Keratinocyte (primary cell): ENCODE measurements around the gene PLEKHH1. TPM values are rescaled to one million over a fixed set of nuclear protein-coding genes. Genes with fewer than 3 reads are reported as not detected.

Experiments
- DNase-seq: peaks from one replicate; pipeline ENCODE4 v3.0.0-alpha.2; 2011; ENCODE audit warnings: low read depth, missing footprints, low spot score
- FAIRE-seq: peaks from 2 replicates; lab custom pipeline; 2011; peaks lifted over from hg19 to GRCh38; lab: Jason Lieb, UNC
- H2AFZ ChIP-seq: 2 replicates; pipeline ENCODE4 v1.6.0; 2012; ENCODE audit warnings: low read length, control low read depth, inconsistent platforms; ENCODE audit not compliant: control insufficient read depth
- H3K27ac ChIP-seq: 2 replicates; pipeline ENCODE4 v1.5.1; 2011; ENCODE audit warnings: low read length; ENCODE audit not compliant: control insufficient read depth, insufficient read depth
- H3K27me3 ChIP-seq: 3 replicates; pipeline ENCODE4 v1.6.0; 2011; ENCODE audit warnings: low read length; ENCODE audit not compliant: control insufficient read depth, insufficient read depth; ENCODE audit errors: extremely low read depth
- H3K36me3 ChIP-seq, 2 experiments: 2 replicates in 1 of 2; 3 replicates in 1 of 2; pipeline ENCODE4 v1.5.1; 2011; ENCODE audit warnings: low read length in 2 of 2, mild to moderate bottlenecking in 1 of 2; ENCODE audit not compliant: control insufficient read depth in 2 of 2, insufficient read depth in 2 of 2; ENCODE audit errors: extremely low read depth in 1 of 2
- H3K4me1 ChIP-seq: 3 replicates; pipeline ENCODE4 v1.5.1; 2011; ENCODE audit warnings: low read length; ENCODE audit not compliant: control insufficient read depth, insufficient read depth; ENCODE audit errors: extremely low read depth
- H3K4me2 ChIP-seq: 3 replicates; pipeline ENCODE4 v1.6.0; 2011; ENCODE audit warnings: low read depth, low read length; ENCODE audit not compliant: control insufficient read depth, insufficient read depth; ENCODE audit errors: extremely low read depth
- H3K4me3 ChIP-seq, 3 experiments: fragments of 200-600 bp in 1 of 3; sonication (generic) in 1 of 3; 2 replicates in 2 of 3; 3 replicates in 1 of 3; pipeline ENCODE4 v1.5.1; 2011 to 2016; ENCODE audit warnings: low read length in 3 of 3, mild to moderate bottlenecking in 3 of 3, control low read depth in 2 of 3, inconsistent platforms in 1 of 3, low read depth in 1 of 3, mixed read lengths in 1 of 3, mixed run types in 1 of 3, moderate library complexity in 1 of 3; ENCODE audit not compliant: control insufficient read depth in 2 of 3, insufficient read depth in 2 of 3; ENCODE audit errors: extremely low read depth in 1 of 3
- H3K79me2 ChIP-seq: 2 replicates; pipeline ENCODE4 v1.6.0; 2012; ENCODE audit warnings: low read length; ENCODE audit not compliant: control insufficient read depth, insufficient read depth
- H3K9ac ChIP-seq: 3 replicates; pipeline ENCODE4 v1.6.0; 2011; ENCODE audit warnings: low read length; ENCODE audit not compliant: control insufficient read depth, insufficient read depth; ENCODE audit errors: extremely low read depth
- H3K9me1 ChIP-seq: 3 replicates; pipeline ENCODE4 v1.6.0; 2011; ENCODE audit warnings: low read length; ENCODE audit not compliant: control insufficient read depth, insufficient read depth; ENCODE audit errors: extremely low read depth
- H3K9me3 ChIP-seq: 2 replicates; pipeline ENCODE4 v1.5.1; 2012; ENCODE audit warnings: low read depth, low read length; ENCODE audit not compliant: control insufficient read depth
- H4K20me1 ChIP-seq: 3 replicates; pipeline ENCODE4 v1.6.0; 2011; ENCODE audit warnings: low read length; ENCODE audit not compliant: control insufficient read depth, insufficient read depth; ENCODE audit errors: extremely low read depth
- EZH2 ChIP-seq: IDR thresholded peaks from one replicate; pipeline ENCODE4 v1.6.1; 2012; ENCODE audit warnings: inconsistent platforms, mild to moderate bottlenecking, low read length, moderate library complexity
- dilution Hi-C: fragments of 300-500 bp; cut with MboI; formaldehyde crosslinking; loops from one replicate; pipeline ENCODE4 v1.7.0; 2020; ENCODE audit warnings: low sequenced_read_pairs; ENCODE audit not compliant: extremely low pct_ligation_motif_present
- polyA plus RNA-seq, 5 experiments: library from polyadenylated mRNA; depleted of rRNA in 3 of 5; stranded (reverse) in 3 of 5; stranded (forward) in 1 of 5; unstranded in 1 of 5; fragments of >200 nt; gene quantifications; 1 replicate in 1 of 5; 2 replicates in 3 of 5; 3 replicates in 1 of 5; pipeline versions ENCODE4 v1.2.1 to v1.2.3, GENCODE V29; 2011 to 2012; ENCODE audit warnings: missing spikeins in 2 of 5, low read depth in 1 of 5, low replicate concordance in 1 of 5
- TF ChIP-seq, protein P1 (sequence below), 3 experiments: IDR thresholded peaks in 1 of 3; conservative IDR thresholded peaks in 1 of 3; optimal IDR thresholded peaks in 1 of 3; 2 replicates in 2 of 3; 3 replicates in 1 of 3; pipeline versions ENCODE3 to v1.5.1; 2011; ENCODE audit warnings: low read length in 3 of 3, mild to moderate bottlenecking in 3 of 3, moderate library complexity in 2 of 3, control low read depth in 1 of 3, inconsistent platforms in 1 of 3; ENCODE audit not compliant: insufficient read depth in 2 of 3; ENCODE audit errors: extremely low read depth in 1 of 3

The PLEKHH1 gene
- polyA plus RNA-seq, 1 donor (not counting 4 experiments of a cell fraction or from before 2014, with no cell fraction given): 4.4 TPM

DNA sequence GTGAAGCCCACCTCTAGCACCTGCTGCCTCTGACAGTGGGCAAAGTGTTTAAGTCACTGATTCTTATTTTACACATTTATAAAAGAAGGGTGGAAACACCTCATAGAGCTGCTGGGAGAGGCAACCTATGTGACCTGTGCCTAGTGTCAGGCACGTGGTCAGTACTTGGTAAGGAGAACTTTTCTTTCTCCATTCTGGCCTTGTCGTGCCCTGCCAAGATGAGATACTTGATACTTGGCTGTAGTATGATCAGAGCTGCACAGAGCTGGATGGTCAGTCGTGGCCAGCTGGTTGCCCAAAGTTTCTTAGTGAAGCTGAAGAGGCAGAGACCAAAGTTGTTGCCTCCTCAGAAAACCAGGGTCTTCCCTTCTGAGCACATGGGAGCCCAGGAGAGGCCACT lies 24.6 kb downstream of the PLEKHH1 start:
- Histone ChIP-seq H3K9me1 (no peaks in the 10 kb centered on the region), H4K20me1 (no peaks in the 10 kb centered on the region), H3K9me3 (no peaks in the 10 kb centered on the region), H3K4me1 (no peaks in the 10 kb centered on the region), H3K36me3 (peaks cover under 1 to 4% of the 10 kb centered on the region in 2 experiments), H3K9ac (no peak overlapping the region), H3K27me3 (no peaks in the 10 kb centered on the region), H3K79me2 (no peaks in the 10 kb centered on the region), H3K4me2 (no peak overlapping the region), H2AFZ (no peak overlapping the region), H3K4me3 (no peak overlapping the region), H3K27ac (no peak overlapping the region)
- no peak for TF ChIP-seq EZH2
- TF ChIP-seq, protein P1, sequence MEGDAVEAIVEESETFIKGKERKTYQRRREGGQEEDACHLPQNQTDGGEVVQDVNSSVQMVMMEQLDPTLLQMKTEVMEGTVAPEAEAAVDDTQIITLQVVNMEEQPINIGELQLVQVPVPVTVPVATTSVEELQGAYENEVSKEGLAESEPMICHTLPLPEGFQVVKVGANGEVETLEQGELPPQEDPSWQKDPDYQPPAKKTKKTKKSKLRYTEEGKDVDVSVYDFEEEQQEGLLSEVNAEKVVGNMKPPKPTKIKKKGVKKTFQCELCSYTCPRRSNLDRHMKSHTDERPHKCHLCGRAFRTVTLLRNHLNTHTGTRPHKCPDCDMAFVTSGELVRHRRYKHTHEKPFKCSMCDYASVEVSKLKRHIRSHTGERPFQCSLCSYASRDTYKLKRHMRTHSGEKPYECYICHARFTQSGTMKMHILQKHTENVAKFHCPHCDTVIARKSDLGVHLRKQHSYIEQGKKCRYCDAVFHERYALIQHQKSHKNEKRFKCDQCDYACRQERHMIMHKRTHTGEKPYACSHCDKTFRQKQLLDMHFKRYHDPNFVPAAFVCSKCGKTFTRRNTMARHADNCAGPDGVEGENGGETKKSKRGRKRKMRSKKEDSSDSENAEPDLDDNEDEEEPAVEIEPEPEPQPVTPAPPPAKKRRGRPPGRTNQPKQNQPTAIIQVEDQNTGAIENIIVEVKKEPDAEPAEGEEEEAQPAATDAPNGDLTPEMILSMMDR (optimal IDR thresholded peaks at IDR 0.05 in 1 of 3, IDR thresholded peaks at IDR 0.05 in 1 of 3, conservative IDR thresholded peaks at IDR 0.05 in 1 of 3; ENCODE audit: extremely low read depth in 1 of 3, insufficient read depth in 2 of 3, low read length in 3 of 3): no peak
- dilution Hi-C loops: no loop called here
- FAIRE-seq (no peak), DNase-seq (no peak)

DNA sequence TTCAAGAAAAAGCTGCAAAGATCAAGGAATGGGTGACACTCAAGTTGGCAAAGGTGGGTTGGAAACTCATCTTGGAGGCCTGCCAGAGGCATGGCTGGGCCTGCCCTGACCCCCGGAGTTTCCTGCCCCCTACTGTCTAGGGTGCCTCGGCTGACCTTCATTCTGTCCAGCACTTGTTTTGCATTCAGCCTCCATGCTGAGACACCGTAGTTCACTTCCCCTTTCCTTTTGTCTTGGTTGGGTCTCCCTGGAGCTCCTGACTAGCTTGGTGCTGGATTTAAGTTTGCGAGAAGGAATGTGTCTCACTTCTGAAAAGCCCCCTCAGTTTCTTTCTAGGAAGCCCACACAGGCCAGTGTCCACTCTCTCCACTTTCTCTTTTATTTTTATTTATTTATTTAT lies 26.5 kb downstream of the PLEKHH1 start:
- no peaks in the 10 kb centered on the region for H4K20me1 ChIP-seq
- TF ChIP-seq, protein P1 (optimal IDR thresholded peaks at IDR 0.05 in 1 of 3, IDR thresholded peaks at IDR 0.05 in 1 of 3, conservative IDR thresholded peaks at IDR 0.05 in 1 of 3; ENCODE audit: extremely low read depth in 1 of 3, insufficient read depth in 2 of 3, low read length in 3 of 3): no peak
- TF ChIP-seq EZH2: no peak

More for the DNA sequence above, 26.5 kb downstream of the PLEKHH1 start:
- Histone ChIP-seq H3K27me3 (no peaks in the 10 kb centered on the region), H3K9me1 (no peaks in the 10 kb centered on the region), H3K36me3 (peaks cover 5 to 7% of the 10 kb centered on the region in 2 experiments), H3K4me2 (no peak overlapping the region), H3K9ac (no peak overlapping the region), H3K27ac (no peak overlapping the region), H3K9me3 (no peaks in the 10 kb centered on the region), H3K4me1 (peaks cover 3% of the 10 kb centered on the region), H3K4me3 (no peak overlapping the region), H2AFZ (no peak overlapping the region), H3K79me2 (no peaks in the 10 kb centered on the region)
- dilution Hi-C loops: no loop called here
- no peak for FAIRE-seq
- DNase-seq: no peak
